ENCODE measurements around the gene TMEM131.
"Not testable (repeated sequence)": the region's sequence is repeated elsewhere in the genome, so short reads cannot be mapped to it uniquely, and the experiment has no call there.

Gene TMEM131

DNA sequence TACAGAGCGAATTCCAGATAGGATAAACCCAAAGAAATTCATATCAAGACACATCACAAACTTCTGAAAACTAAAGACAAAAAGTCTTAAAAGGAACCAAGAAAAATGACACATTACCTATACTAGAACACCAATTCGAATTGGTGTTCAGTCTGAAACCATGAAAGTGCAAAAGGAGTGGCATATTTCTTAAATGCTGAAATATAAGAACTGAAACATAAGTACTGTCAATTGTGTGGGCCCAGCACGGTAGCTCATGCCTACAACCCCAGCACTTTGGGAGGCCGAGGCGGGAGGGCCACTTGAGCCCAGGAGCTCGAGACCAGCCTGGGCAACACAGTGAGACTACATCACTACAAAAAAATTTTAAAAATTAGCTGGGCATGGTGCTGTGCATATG lies 43.4 kb downstream of the TMEM131 start:
- DNase-seq = no peak

DNA sequence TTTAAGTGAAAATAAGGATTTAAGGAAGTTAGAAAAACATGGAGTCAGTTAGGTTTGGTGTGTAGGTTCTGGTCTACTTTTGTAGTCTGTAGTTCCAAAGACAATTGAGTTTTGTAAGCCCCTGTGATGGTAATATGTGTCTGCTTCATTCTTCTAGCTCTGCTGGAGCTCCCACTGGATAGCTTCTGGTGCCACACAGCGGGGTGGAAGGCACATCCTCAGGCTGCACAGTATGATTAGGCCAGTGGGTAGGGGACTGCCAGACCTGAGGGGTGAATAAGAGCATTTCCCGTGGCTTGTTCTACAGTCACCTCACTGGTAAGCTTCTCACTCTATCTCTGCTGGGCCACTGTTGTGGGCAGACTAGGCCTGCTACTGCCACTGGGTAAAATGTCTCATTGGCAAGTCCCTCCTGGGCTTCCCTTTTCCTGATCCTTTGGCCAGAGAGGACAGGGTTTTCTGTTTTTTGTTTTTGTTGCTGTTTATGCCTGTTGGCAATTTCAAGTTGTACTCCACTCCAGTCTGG lies 44.5 kb downstream of the TMEM131 start:
- no peak for DNase-seq

DNA sequence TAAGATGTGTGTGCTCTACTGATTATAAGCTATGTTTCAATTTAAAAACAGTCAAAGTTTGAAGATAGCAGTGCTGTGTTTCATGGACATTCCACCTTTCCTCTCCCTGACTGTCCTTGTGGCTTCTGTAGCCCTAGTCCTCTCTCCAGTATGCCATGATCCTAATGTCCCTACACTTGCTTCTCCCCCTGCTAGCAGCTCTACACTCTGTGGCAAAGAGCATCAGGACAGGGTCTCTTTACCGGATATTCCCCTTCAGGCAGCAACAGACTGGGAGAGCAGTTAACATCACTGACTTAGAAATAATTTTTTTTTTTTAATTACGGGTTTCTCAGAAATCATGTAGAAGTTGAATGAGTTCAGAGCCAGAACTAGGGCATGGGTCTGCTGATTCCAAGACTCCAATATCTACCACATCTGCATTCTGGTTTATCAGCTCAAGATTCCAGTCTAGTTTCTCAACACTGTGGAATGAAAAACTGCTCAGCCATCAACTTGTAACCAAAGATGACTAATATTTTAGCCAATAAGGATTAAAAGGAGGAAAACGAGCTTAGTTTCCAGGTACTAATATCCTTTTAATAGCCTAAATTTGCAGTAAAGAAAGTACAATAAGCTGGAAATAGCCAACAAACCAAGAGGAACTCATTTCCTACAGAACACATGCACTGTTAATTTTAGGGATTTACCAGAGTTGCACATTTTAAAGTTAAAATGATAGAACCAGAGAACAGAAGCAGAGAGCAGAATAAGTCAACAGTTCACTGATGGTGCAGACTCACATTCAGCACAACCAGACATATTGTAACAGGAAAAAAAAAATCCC lies 45.2 kb downstream of the TMEM131 start:
- no peak for DNase-seq

- DNase-seq = no peak
Observed at GRCh38 chr2:97948926-97949325, 46.8 kb downstream of the TMEM131 start.

DNA sequence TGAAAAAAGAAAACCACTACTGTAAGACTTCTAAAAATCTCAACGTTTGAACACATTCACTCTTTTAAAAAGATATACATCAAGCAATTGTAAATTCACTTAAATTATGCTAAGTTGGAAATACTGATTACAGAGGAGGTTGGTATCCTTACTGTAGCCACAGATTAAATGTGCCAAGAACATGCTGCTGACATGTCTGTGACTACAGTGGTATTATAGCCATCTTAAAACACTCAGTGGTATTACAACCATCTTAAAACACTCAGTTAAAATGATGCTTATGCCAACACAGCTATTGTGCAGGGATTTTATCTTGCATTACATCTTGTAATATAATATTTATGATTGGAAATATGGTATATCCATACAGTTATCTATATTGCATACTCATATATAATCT lies 50.0 kb downstream of the TMEM131 start:
- no peak for DNase-seq

GRCh38 chr2:97936881-97937280 lies 58.9 kb downstream of the TMEM131 start:
- no peak for DNase-seq

GRCh38 chr2:97936199-97936598 lies 59.5 kb downstream of the TMEM131 start:
- DNase-seq = peak; percentile 78

DNA sequence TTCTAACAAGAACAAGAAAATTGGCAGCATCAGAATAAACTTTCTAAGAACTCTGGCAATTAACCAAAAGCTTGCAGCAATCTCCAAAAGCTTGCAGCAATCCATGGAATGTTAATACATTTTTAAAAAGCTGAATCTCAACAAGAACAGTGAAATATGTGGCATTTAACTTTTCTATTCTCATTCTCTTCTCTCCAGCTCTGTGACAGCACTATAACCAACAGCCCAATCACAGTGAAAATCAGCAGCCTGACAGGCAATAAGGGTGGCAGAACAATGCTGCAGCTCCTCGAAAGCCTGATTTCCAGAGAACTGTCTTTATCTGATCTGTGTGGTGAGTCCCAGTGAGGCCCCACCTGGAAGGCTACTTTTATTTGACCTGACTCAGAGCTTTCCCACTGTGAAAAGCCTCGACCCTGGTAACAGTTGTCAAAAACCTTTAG lies 60.0 kb downstream of the TMEM131 start:
- no peak for DNase-seq

- no peak for DNase-seq
Observed at GRCh38 chr2:97932975-97933662, 62.6 kb downstream of the TMEM131 start.

- no peak for DNase-seq
Observed at GRCh38 chr2:97931858-97932225, 63.9 kb downstream of the TMEM131 start.

DNA sequence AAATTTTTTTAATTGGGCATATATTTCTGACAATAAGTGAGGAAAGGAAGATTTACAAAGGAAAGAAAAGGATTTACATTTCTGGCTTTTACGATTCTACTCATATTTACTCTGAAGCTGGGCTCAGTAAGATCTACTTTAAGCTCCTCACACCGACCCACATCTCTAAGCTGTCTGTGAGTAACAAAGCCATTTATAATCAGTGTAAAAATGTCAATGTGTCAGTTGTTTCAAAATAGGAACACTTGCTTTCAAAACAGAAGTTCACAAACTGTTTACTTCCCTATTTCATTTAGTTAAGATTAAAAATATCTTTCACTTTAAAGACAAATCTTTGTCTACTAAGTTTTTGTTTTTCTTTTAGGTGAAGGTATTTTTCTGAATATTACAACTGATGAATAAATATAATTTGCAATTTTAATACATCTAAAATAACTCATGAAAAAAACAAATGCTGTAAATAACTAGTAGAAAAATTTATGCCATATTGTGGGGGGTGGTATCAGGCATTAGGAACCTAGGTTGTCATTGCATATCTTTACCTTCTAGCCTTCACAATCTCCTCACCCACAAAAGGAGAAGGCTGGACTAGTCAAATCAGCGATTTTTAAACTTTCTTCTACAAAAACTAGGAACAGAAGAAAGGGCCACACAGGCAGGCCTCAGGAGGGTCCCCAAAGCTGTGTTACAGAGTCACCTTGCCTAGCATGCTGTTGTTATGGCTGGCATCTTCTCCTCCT lies 64.5 kb downstream of the TMEM131 start:
- DNase-seq = no peak

DNA sequence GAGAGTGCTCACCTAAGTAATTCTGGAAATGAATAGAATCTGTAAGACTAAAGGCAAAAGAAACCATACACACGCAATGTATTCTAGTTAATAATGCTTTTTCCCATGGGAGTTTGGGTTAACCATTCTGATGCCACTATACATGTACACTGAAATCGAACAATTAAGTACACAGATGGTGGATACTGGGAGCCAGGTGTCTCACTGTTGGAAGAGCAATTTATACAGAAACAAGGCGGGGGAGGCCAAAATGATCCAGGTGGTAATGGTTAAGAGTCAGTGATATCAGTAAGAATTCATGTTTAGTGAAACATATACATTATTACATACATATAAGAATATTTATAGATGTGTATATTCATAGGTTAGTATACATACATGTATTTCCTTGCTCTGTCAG lies 67.2 kb downstream of the TMEM131 start:
- no peak for DNase-seq

DNA sequence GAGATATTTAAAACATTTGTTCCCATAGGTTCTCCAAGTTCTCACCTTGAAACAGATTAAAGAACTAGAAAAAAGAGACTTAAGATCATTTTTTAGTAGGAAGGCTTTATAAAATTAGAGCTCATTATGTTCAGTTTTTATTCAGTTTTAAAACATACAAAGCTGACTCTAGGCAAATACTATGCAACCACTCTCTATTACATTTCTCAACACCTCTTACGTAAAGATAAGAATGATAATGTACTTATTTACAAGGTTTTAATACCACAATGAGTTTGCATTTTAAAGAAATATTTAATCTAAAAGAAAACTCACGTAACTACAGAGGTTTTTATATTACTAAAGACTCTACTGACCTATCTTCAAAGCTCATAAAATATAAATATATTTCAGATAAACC lies 68.8 kb downstream of the TMEM131 start:
- DNase-seq = no peak

DNA sequence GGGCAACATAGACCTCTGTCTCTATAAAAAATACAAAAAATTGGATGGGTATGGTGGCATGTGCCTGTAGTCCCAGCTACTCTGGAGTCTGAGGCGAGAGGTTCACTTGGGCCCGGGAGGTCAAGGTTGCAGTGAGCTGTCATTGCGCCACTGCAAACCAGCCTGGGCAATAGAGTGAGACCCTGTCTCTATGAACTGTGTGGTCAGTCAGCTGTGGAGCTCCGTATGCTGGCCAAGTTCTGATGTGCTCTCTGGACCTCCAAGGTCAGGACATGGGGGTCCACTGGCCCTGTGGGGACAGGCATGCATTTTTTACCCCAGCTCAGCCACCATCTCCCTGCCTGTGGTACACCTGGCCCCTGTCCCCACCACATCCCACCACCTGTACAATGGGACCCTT lies 71.6 kb downstream of the TMEM131 start:
- DNase-seq = no peak

- no peak for DNase-seq
Observed at GRCh38 chr2:97919858-97920257, 75.9 kb downstream of the TMEM131 start.

GRCh38 chr2:97918818-97919217 lies 76.9 kb downstream of the TMEM131 start:
- no peak for DNase-seq

DNA sequence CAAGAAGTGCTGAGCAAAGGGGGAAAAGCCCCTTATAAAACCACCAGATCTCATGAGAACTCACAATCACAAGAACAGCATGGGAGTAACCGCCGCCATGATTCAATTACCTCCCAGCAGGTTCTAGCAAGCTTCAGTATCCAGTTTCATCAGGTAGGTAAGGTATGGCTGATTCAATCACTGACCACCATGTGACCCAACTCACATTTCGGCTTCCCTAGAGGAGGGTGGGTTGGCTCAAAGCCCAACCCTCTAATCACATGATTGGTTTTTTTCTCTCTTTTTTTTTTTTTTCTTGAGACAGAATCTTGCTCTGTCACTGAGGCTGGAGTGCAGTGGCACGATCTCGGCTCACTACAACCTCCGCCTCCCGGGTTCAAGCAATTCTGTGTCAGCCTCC lies 78.1 kb downstream of the TMEM131 start:
- not testable (repeated sequence) for DNase-seq

DNA sequence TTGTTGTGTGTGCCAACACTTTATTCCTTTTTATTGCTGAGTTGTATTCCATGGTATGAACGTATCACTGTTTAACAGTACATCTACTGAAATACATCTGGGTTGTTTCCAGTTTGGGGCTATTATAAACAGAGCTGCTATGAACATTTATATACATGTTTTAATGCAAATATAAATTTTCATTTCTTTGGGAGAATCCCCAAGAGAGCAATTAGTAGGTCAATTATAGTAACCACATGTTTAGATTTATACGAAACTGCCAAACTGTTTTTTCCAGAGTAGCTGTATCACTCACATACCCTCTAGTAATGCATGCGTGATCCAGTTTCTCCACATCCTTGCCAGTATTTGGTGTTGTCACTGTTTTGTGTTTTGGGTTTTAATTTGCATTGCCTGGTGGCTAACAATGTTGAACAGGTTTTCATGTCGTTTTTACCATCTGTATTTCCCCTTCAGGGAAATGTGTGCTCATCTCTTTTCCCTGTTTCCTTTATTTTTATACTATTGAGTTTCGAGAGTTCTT lies 81.0 kb downstream of the TMEM131 start:
- no peak for DNase-seq

DNA sequence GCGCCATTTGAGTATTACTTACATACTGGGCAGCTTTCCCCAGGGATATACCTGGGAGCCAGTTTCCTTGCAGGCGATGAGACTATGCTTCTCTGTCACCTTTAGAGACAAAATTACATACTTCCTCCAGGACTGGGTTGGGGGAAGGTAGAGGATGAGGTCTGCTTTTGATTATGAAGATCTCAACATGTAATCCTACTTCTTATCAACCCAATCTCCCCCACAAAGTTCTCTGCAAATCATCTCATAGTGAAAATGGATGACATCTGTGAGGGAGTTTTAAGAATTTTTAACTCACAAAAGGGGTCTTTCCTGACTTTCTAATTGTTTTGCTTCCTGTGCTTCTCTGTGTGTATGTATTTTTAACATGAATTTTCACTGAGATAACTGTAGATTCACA lies 81.9 kb downstream of the TMEM131 start:
- DNase-seq = no peak

DNA sequence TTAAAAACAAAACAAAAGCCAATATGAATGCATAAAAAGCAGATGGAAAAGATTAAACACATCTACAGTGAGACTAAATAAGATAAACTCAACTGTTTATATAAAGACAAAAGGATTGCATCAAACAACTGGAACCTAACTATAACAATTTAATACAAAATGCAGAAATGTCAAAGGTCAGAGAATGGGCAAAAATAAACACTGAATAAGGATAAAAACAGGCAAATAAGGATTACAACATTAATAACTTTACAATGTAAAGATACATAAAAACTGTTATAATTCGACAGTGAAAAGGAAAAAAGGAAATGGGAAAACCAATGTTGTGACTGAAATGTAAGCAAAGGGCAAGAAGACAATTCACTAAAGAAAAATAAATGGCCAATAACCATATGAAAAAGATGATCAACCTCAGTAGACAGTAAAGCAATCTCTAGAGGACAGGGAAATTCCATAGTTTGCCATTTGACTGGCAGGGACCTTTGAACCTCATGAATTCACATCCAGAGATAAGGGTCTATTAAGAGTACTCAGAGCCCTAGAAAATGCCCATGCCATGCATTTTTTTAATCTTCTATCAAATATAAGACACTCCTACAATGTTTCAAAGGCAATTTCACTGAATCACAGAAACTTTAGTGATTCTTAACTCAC lies 83.7 kb downstream of the TMEM131 start:
- DNase-seq = no peak

DNA sequence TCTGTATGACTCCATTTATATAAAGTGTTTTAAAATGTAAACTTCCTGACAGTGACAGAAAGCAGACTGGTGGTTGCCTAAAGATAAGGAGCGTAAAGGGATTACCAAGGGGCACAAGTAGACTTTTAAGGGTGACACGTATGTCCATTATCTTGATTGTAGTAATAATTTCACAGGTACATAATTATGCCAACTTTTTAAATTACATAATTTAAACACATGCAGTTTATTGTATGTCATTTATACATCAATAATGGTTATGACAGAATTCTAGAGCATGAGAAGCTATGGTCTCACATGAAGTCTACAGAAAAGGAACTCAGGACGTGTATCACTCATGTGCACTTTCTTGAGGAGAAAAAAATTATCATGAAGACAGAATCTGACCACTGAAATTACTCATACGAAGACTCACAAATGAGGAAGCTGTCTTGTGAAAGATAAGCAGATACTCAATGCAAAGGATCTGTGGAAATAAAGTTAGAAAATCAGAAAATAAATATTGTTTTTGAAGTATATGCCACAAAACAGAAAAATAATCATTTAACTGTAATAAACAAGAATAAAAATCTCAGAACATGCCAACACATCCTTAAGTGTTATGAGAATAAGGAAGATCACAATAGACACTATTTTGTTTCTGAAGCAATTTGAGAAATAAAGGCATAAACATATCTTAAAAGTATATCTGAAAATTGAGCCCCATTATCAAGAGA lies 84.4 kb downstream of the TMEM131 start:
- DNase-seq = no peak

All from NCI-H510A (cell line).